Neural progenitor cell (in vitro differentiated cells): Measurements from ENCODE around the gene ME1.

ENCODE experiments used
- EZH2 ChIP-seq: fragments of 200-600 bp; sonication (generic); IDR thresholded peaks from 2 replicates; pipeline ENCODE4 v1.6.1; 2017; ENCODE audit warnings: antibody characterized with exemption, mild to moderate bottlenecking, moderate library complexity
- EZH2phosphoT487 ChIP-seq: fragments of 200-600 bp; sonication (generic); IDR thresholded peaks from 2 replicates; pipeline ENCODE4 v1.6.1; 2017; ENCODE audit warnings: antibody characterized with exemption
- TF ChIP-seq, protein P1 (sequence below): fragments of 200-600 bp; sonication (generic); IDR thresholded peaks from 2 replicates; pipeline ENCODE4 v1.5.1; 2017; ENCODE audit warnings: antibody characterized with exemption, mild to moderate bottlenecking

DNA sequence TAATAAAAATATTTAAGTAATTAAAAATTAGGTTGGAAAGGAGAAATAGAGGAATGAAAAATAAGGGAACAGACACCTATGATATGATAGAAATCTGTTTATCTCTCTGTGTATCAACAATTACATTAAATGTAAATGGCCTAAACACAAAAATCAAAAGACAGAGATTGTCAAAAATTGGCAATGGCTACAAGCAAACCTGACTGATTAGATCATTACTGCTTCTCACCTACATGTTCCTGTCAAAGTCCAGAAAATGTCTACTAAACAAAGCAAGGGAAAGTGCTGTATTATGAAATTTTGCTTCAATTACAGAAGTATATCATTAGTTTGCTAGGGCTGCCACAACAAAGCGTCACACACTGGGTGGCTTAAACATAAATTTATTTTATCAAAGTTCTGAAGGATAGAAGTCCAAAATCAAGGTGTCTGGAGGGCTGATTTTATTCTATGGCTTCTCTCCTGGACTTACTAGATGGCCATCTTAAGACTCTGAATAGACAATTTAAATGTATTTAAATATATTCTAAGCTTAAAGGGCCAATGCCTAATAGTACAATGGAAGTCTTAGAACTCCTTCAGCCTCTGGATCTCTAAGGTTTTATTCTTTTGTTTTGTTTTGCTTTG is 6.3 kb downstream of the ME1 start:
- TF ChIP-seq, protein P1, sequence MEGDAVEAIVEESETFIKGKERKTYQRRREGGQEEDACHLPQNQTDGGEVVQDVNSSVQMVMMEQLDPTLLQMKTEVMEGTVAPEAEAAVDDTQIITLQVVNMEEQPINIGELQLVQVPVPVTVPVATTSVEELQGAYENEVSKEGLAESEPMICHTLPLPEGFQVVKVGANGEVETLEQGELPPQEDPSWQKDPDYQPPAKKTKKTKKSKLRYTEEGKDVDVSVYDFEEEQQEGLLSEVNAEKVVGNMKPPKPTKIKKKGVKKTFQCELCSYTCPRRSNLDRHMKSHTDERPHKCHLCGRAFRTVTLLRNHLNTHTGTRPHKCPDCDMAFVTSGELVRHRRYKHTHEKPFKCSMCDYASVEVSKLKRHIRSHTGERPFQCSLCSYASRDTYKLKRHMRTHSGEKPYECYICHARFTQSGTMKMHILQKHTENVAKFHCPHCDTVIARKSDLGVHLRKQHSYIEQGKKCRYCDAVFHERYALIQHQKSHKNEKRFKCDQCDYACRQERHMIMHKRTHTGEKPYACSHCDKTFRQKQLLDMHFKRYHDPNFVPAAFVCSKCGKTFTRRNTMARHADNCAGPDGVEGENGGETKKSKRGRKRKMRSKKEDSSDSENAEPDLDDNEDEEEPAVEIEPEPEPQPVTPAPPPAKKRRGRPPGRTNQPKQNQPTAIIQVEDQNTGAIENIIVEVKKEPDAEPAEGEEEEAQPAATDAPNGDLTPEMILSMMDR: no peak
- TF ChIP-seq EZH2 (no peak), EZH2phosphoT487 (no peak)
